HG03135 (cell line): ENCODE data around the gene SORL1.

Source experiments
- ATAC-seq: cut with Tn5 transposase; IDR thresholded peaks from one replicate; pipeline ENCODE4 v1.9.1; 2021; ENCODE audit warnings: mild to moderate bottlenecking, moderate library complexity; ENCODE audit not compliant: unreplicated experiment

The SORL1 gene

GRCh38 chr11:121561240-121561639, 109.1 kb downstream of the SORL1 start:
- no peak for ATAC-seq

GRCh38 chr11:121561716-121562115, 109.6 kb downstream of the SORL1 start:
- ATAC-seq: no peak

GRCh38 chr11:121563003-121563402, 110.9 kb downstream of the SORL1 start:
- no peak for ATAC-seq

GRCh38 chr11:121563900-121564822, 112.0 kb downstream of the SORL1 start:
- ATAC-seq: no peak

GRCh38 chr11:121564948-121565684, 113.0 kb downstream of the SORL1 start:
- ATAC-seq: no peak

GRCh38 chr11:121566279-121567168, 114.4 kb downstream of the SORL1 start:
- ATAC-seq: no peak

GRCh38 chr11:121567995-121568394, 115.9 kb downstream of the SORL1 start:
- ATAC-seq: no peak

- ATAC-seq: peak; percentile 97
Measured at GRCh38 chr11:121569332-121570299, 117.5 kb downstream of the SORL1 start.

- no peak for ATAC-seq
Measured at GRCh38 chr11:121570453-121570852, 118.3 kb downstream of the SORL1 start.

GRCh38 chr11:121571506-121571905, 119.4 kb downstream of the SORL1 start:
- ATAC-seq: no peak

GRCh38 chr11:121572571-121573059, 120.5 kb downstream of the SORL1 start:
- no peak for ATAC-seq

GRCh38 chr11:121574801-121575200, 122.7 kb downstream of the SORL1 start:
- ATAC-seq: no peak

GRCh38 chr11:121575250-121575962, 123.3 kb downstream of the SORL1 start:
- no peak for ATAC-seq

GRCh38 chr11:121575963-121576290, 123.8 kb downstream of the SORL1 start:
- ATAC-seq: no peak

GRCh38 chr11:121576531-121576930, 124.4 kb downstream of the SORL1 start:
- ATAC-seq: no peak

- no peak for ATAC-seq
Measured at GRCh38 chr11:121577106-121577848, 125.2 kb downstream of the SORL1 start.

GRCh38 chr11:121578251-121578976, 126.3 kb downstream of the SORL1 start:
- ATAC-seq: no peak

- no peak for ATAC-seq
Measured at GRCh38 chr11:121580154-121580553, 128.0 kb downstream of the SORL1 start.
